ENCODE results near the gene NDUFS4. TPM values are rescaled to one million over a fixed set of nuclear protein-coding genes. Genes with fewer than 3 reads are reported as not detected.
A peak's percentile ranks its signal among the peaks of the same experiment; 100 is the strongest.
"Not testable (repeated sequence)": the region's sequence is repeated elsewhere in the genome, so short reads cannot be mapped to it uniquely, and the experiment has no call there.

NDUFS4 gene
- total RNA-seq, 1 donor from 2014 or later: 218 TPM

DNA sequence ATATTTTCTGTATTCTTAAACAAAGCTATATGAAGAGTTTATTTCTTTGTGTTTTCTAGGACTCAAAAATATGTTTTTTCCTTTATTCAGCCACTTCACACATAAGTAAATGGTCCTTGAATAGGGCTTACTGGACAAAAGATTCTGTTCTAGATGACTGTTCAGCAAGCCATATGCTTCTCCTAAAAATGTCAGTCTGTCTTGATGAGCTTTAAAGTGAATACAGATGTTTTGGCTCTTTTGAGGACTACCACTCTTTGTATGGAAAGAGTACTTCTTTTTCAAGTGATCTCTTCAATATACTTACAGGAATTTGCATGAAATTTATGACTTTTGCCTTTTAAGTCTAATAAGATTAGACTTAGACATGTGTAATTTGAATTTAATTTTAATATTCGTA lies 8.4 kb downstream of the NDUFS4 start:
- ATAC-seq (ENCODE audit: poor library complexity) (no peak), DNase-seq (no peak)
- intact Hi-C loops (cut with DNase I): no loop called here

DNA sequence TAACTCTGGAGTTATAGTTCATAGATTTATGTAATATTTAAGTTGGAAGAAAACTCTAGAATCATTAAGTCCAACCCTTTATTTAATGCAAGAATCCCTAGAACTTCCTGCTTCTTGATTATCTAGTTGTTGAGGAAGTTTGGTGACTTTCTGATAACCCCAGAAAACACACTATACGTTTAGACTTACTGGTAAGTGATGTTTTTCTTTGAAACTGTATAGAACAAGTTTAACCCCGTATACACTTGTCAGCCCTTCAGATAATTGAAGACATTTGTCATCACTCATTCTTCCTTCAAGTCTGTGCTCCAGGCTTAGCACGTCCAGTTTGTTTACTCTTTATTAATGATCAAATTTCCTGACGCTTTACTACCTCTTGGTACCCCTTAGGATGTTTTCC lies 9.0 kb downstream of the NDUFS4 start:
- ATAC-seq (ENCODE audit: poor library complexity): no peak
- intact Hi-C loops (cut with DNase I): no loop called here
- no peak for DNase-seq

DNA sequence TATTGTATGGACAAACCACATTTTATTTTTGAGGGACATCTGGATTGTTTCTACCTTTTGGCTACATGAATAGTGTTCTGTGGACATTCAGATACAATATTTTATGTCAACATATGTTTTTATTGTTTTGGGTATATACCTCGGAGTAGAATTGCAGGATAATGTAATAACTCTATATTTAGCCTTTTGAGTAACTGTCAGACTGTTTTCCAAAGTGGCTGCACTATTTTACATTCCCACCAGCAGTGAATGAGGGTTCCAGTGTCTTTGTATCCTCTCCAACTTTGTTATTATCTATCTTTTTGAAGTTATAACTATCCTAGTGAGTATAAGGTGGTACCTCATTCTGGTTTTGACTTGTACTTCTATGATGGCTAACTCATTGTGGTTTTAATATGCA lies 11.0 kb downstream of the NDUFS4 start:
- intact Hi-C loops (cut with DNase I): no loop called here
- ATAC-seq (ENCODE audit: poor library complexity): peak; percentile 22
- no peak for DNase-seq

DNA sequence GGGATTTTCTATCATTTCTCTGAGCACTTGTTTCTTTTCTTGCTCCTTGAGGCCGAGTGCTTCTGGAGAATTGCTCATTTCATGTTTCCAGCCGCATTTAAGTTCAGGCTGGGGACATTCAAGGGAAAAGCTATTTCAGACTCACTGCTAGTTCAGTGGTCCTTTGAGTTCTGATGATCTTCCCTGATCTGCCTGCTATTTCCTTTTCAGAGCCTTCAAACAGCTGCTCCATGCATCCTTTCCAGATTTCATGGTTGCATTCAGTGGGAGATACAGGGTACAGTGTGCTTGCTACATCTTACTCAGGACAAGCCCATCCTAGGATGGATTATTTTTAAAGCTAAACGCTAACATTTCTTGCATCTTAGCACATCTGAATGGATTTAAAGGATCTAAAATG lies 14.7 kb downstream of the NDUFS4 start:
- no peak for ATAC-seq (ENCODE audit: poor library complexity)
- intact Hi-C loops (cut with DNase I): no loop called here
- no peak for DNase-seq

DNA sequence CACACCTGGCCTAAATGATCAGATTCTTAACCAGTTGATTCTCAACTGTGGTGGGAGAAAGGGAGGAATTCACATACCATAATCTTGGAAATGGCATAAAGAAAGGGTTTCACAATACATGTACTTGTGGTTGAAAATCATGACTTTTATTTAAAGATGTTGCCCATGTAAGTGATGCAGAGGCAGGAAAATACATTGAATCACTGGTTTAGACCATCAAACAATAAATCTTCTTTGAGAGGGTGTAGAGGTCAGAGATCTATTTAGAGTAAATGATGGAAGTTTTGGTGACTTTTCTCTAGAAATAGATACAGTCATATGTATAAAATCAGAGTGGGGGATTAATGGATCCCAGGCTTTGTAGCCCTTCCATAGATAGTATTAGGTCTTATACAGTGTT lies 15.4 kb downstream of the NDUFS4 start:
- no peak for ATAC-seq (ENCODE audit: poor library complexity)
- no peak for DNase-seq
- intact Hi-C loops (cut with DNase I): no loop called here

DNA sequence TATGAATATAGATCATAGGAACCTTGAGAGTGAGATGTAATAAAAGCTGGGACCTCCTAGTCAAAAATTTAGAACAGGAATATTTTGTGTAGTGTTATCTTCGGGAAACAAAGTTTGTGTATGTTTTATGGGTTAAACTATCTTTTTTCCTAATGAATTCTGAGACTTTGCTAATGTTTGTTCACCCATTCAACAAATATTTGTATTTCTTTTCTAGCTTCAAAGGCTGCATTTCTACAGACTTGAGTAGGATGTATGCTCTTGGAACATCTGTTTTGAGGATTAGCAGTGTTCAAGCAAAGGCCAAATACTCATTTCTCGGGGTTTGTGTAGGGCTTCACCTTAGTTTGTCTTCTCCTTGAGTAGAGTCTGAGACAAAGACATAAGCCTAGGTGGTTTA lies 16.2 kb downstream of the NDUFS4 start:
- intact Hi-C loops (cut with DNase I): no loop called here
- ATAC-seq (ENCODE audit: poor library complexity): no peak
- no peak for DNase-seq

DNA sequence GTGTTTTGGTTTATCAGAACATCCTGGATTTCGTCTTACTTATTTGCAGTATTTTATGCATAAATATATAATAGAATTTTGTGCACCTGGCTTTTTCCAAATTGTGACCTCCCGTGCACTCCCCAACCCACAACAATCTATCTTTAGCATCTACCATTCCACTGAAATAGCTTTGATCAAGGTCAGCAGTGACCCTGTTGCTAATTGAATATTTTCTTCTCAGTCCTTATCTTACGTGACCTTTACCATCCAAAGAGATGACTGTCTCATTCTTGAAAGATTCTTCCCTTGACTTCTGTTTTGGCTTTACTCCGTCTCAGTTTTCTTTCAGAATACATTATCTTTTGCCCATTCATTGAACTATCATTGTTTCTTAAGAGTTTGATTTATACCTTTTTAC lies 18.4 kb downstream of the NDUFS4 start:
- DNase-seq: no peak
- ATAC-seq (ENCODE audit: poor library complexity): no peak
- intact Hi-C loops (cut with DNase I): no loop called here

DNA sequence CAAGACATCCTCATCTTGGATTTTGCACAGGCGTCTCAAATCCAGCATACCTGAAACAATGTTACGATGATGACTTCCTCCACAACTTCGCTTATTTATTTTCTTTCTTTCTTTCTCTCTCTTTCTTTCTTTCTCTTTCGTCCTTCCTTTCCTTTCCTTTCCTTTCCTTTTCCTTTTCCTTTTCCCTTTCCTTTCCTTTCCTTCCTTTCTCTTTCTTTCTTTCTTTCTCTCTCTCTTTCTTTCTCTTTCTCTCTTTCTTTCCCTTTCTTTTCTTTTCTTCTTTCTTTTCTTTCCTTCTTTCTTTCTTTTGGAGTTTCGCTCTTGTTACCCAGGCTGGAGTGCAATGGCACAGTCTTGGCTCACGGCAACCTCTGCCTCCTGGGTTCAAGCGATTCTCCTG lies 20.1 kb downstream of the NDUFS4 start:
- DNase-seq: no peak
- ATAC-seq (ENCODE audit: poor library complexity): no peak
- intact Hi-C loops (cut with DNase I): no loop called here

DNA sequence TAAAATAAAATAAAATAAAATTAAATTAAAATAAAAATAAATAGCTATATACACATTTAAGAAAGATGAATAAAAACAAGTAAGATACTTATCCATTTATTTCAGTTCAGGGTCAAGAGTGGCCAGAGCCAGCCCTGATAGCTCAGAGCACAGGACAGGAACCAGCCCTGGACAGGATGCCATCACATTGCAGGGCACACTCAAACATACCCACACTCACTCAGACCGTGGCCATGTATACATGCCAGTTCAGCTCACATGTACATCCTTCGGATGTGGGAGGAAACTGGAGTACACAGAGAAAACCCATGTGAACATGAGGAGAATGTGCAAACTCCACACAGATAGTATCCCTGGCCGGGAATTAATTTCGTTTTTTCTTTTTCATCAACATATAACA lies 21.8 kb downstream of the NDUFS4 start:
- DNase-seq: no peak
- intact Hi-C loops (cut with DNase I): no loop called here
- ATAC-seq (ENCODE audit: poor library complexity): peak; percentile 51

DNA sequence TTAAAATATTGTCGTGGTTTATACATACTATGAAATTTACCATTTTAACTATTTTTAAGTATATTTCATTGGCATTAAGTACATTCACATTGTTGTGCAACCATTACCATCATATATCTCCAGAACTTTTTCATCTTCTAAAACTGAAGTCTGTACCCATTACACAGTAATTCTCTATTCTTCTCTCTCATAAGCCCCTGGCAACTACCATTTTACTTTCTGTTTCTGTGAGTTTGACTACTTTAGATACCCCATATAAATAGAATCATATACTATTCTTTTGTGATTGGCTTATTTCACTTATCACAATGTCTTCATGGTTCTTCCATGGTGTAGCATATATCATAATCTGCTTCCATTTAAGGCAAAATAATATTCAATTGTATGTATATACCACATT lies 30.3 kb downstream of the NDUFS4 start:
- no peak for ATAC-seq (ENCODE audit: poor library complexity)
- intact Hi-C loops (cut with DNase I): no loop called here
- no peak for DNase-seq

DNA sequence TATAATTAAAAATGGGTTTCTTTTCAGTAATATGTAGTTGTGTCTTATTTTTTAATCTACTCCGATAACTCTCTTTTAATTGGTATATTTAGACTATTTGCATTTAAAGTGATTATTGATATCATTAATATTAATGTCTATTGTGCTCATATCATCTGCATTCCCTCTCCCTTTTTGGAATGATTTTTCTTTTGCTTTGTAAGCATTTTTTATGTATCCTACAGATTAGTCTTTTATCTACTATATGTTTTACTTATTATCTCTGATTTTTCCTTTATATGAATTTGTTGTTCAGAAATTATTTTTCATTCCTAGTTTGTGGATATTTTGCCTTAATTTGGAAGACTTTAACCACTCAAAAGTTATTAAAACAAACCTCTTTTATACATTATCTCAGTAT lies 34.0 kb downstream of the NDUFS4 start:
- intact Hi-C loops (cut with DNase I): no loop called here
- no peak for ATAC-seq (ENCODE audit: poor library complexity)
- no peak for DNase-seq

DNA sequence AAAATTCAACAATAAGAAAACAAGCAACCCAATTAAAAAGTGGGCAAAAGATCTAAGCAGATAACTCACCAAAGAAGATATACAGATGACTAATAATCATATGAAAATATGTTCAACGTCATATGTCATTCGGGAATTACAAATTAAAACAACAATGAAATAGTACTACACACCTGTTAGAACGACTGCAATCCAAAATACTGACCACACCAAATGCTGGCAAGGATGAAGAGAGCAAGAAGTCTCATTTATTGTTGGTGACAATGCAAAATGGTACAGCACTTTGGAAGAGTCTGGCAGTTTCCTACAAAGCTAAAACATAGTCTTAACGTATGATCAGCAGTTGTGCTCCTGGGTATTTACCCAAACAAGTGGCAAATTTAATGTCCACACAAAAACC lies 37.5 kb downstream of the NDUFS4 start:
- no peak for DNase-seq

DNA sequence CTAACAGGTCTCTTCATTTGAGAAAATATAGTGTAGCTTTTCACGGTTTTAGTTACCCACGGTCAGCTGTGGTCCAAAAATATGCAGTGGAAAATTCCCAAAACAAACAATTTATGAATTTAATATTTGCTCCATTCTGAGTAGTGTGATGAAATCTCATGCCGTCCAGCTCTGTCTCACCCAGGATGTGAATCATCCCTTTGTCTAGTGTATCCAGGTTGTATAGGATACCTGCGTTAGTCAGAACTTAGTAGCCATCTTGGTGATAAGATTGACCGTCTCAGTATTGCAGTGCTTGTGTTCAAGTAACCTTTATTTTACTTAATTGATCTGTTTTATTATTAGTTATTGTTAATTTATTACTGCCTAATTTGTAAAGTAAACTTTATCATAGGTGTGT lies 41.1 kb downstream of the NDUFS4 start:
- intact Hi-C loops (cut with DNase I): no loop called here
- DNase-seq (no peak), ATAC-seq (ENCODE audit: poor library complexity) (no peak)

More for the DNA sequence above, 37.5 kb downstream of the NDUFS4 start:
- no peak for ATAC-seq (ENCODE audit: poor library complexity)
- intact Hi-C loops (cut with DNase I): no loop called here

DNA sequence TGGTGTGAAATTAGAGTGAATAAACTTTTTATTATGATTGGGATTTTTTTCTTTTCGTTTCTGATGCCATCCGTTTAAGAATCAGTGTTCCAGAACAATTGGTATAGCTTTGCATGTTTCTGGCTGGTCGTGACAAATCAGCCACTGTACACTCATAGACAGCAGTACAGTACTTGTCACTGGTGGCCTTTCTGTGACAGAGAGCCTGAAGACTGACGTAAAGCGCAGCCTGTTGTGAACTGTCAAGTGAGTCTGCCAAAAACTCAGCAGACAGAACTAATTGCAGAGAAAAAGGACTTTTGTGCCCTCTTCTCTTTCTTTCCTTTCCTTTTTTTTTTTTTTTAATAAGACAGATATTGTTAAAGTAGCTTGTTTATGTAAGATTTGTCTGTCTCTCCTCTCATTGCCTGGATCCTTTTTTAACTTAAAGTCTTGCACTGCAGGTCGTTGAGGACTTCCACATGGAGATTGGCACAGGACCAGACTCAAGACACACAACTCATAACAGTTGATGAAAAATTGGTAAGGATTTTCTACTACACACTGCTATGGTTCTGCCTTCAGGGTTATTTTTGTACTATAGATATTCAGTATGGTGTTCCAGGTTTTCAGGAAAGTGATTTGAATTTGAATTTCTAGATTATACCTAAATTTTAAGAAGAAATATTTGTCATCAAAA lies 42.7 kb downstream of the NDUFS4 start:
- peak; percentile 94 for ATAC-seq (ENCODE audit: poor library complexity)

DNA sequence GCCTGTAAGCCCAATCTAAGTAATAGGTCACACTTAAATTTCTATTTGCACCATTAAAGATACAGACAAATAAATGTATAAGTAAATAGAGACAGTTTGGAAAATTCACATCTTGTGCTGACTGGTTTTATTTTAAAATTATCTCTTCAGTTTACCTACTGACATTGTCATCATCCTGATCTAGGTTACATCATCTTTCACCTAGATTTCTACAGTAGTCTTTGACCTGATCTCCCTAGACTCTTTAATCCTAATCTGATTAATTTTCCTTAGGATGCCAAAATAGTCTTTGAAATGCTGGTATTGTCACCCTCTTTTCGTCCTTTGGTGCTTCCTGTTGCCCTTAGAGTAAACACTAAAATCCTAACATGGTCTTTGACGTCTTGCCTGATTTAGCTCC lies 43.9 kb downstream of the NDUFS4 start:
- intact Hi-C loops (cut with DNase I): no loop called here

More for the DNA sequence above, 42.7 kb downstream of the NDUFS4 start:
- no peak for DNase-seq
- intact Hi-C loops (cut with DNase I): no loop called here

DNA sequence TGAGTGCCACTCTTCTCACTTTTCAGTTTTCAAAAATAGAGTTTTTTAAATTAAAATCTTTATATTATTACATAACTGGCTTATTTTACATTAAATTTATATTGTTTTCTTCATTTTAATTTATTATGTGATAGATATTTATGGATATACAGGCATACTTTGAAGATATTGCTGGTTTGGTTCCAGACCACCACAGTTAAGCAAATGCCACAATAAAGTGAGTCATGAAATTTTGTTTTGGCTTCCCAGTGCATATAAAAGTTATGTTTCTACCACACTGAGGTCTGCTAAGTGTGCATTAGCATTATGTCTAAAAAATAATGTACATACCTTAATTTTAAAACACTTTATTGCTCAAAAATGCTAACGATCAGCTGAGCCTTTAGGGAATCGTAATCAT lies 47.4 kb downstream of the NDUFS4 start:
- DNase-seq: no peak
- ATAC-seq (ENCODE audit: poor library complexity): no peak
- intact Hi-C loops (cut with DNase I): no loop called here

More for the DNA sequence above, 43.9 kb downstream of the NDUFS4 start:
- DNase-seq (no peak), ATAC-seq (ENCODE audit: poor library complexity) (no peak)

DNA sequence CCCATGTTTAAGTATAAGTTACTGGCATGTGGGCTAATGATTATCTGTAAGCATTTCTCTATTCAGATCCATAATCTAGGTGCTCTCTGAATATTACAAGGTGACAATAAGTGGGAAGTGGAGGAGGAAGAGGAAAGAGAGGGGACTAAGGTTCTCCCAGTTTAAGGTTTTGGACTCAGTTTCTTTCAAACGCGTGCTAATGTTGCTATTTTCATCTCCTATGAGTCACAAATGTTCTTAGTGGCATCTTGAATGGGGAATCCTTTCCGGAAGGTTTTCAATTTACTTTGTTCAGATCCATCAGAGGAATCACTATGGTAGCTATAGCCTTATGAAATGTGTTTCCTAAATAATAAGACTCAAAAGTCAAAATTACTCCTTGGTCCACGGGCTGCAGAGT lies 48.5 kb downstream of the NDUFS4 start:
- intact Hi-C loops (cut with DNase I); DNase-seq; ATAC-seq (ENCODE audit: poor library complexity): not testable (repeated sequence)

DNA sequence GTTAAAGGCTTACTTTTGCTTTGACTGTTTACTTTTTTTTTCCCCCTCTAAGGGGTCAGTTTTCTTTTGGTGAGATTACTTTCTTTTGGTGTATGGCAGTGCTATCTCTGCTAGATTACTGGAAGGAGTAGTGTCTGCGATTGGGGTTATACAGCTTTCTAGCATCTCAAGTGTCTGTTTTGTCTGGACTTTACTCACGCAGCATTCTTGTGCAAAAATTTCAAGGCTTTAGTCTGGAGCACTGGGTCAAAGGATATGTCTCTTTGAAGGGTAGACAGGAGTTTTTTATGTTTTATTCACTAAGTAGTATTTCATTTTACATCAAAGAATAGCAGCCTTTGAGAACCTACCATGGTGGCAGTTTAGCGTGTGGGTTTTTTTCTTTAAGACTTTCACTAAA lies 52.6 kb downstream of the NDUFS4 start:
- intact Hi-C loops (cut with DNase I): no loop called here
- DNase-seq: no peak
- ATAC-seq (ENCODE audit: poor library complexity): no peak

DNA sequence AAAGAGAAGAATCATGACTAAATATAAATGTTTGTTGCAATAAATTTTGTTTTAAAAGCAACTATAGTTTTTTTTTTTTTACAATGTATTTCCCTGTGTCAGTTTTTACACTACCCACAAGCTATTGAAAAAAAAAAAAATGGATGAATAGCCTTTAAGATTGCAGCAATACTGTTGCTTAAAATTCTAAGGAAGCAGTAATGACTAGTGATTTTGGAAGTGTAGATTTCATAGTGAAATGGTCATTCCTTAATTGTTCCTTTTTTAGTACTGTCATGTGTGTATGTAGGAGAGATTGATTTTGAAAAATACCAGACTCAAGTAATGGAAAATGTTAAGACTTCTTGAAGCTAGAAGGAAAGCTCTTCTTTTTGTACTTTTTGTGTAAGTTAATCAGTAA lies 53.1 kb downstream of the NDUFS4 start:
- no peak for DNase-seq
- intact Hi-C loops (cut with DNase I): no loop called here

DNA sequence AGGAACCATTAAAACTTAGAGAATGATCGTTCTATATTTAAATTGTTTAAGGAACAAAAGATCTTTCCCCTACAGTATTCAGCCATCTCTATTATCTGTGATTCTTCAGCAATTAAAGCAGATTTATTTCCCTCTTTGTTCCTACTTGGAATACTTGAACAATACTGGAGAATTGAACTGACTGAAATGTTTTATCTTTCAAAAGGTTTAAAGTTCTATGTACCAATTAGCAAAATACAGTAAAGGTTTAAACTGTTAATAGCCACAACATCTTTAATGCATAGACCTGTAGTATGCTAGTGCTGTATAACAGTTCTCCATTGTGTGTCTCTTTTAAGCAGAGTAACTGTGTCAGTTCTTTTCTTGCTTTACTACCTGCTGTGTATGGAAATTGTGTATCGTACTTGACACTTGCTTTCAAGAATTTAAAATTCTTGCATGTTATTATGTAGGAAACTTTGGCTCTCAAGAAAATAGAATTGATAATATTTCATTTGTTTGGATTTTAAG lies 54.0 kb downstream of the NDUFS4 start:
- intact Hi-C loops (cut with DNase I): no loop called here
- ATAC-seq (ENCODE audit: poor library complexity) (no peak), DNase-seq (no peak)

More for the DNA sequence above, 53.1 kb downstream of the NDUFS4 start:
- no peak for ATAC-seq (ENCODE audit: poor library complexity)

DNA sequence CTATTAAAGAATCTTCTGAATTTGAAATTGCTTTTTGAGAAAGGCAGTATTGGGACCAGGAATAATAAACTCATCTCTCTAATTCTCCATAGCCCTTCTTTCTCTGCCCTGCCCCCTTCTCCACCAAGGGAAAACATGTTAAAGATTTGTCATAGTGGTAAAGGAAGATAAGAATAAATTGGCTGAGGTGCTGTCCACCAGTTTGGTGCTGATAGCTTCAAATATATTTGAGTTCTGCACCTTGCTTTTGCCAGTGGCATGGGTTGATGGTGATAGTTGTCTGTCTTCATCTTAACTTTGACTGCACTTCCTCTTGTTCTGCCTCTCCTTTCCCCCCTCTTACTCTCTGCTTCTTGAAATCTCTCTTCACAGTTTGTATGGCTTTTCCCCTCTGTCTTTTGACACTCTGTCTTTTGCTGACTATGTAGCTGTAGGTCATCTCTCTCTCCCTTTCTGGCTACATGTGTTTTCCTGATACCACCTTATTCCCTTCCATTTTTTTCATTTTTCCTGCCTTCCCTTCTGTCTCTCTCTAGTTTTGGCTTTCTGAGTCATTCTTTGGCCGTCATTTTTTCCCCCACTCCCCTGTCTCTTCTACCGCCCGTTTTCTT lies 56.6 kb downstream of the NDUFS4 start:
- intact Hi-C loops (cut with DNase I): no loop called here
- DNase-seq (no peak), ATAC-seq (ENCODE audit: poor library complexity) (no peak)
